Kidney capillary endothelial cell (primary cell): ENCODE measurements around the gene PROSER2.

Experiments
- DNase-seq: peaks from one replicate; pipeline ENCODE4 v3.0.0-alpha.2; 2018; ENCODE audit warnings: low spot score

Gene PROSER2

GRCh38 chr10:11908536-11908935 lies 85.4 kb downstream of the PROSER2 start:
- DNase-seq, result no peak

GRCh38 chr10:11908991-11909390 lies 85.8 kb downstream of the PROSER2 start:
- no peak for DNase-seq

GRCh38 chr10:11909618-11910017 lies 86.5 kb downstream of the PROSER2 start:
- DNase-seq, result no peak

DNA sequence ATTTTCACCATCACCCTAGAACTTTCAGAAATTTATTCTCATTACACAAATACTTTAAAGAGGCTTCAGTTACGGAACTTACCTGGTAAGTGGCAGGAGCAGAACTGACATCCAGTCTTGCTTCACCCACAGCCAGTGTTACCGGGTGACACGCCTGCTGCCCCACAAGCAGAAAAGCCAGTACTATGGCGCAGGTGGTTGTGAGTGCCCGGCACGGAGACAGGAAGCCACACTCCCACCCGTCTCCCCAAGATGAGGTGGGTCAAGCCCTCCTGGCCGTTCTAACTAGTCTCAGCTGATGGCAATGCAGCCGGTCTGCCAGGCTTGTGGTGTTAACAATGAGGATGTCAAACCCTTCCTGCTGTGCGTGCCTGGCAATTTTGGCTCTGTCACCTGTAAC lies 86.9 kb downstream of the PROSER2 start:
- DNase-seq, result no peak

DNA sequence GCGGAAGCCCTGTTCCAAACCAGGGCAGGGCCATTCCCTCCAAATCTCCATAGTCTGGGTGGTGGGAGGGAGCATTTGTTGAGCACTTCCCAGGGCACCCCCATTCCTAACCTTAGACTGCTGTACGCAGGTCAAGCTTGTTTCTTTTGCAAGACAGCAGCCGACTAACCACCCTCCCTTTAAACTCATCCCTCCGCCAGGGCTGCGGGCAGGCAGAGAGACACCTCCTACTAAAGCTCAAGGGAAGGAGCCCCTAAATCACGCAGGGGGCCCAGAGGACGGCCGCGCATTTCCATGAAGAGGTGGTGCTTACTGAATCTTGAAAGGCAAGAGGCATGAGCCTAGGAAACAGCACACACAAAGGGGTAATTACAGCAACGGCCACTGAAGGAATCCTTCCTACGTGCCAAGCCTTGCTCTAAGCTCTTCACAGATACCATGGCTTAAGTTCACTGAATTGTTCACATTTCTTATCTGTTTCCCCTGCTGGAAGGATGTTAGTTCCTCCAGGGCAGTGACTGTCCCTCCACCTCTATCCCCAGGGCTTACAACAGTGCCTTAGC lies 90.0 kb downstream of the PROSER2 start:
- DNase-seq, result no peak

DNA sequence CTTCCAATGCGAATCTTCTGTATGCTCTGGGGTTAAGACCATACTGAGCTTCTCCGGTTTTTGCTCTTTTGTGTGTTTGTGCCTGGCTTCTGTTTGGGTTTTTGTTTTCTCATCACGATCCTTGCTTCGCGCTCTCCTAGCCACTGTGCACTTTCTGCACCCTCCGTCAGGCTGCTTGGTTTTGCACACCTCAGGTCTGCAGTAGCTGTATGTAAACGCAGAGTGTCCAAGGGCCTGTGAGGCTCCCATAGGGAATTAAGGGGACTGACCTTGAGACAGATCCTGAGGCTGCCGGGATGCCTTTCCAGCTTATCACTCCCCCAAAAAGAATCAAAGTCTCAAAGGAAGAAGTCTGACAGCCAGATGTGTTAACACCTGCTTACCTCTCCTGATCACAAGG lies 95.2 kb downstream of the PROSER2 start:
- DNase-seq, result no peak

DNA sequence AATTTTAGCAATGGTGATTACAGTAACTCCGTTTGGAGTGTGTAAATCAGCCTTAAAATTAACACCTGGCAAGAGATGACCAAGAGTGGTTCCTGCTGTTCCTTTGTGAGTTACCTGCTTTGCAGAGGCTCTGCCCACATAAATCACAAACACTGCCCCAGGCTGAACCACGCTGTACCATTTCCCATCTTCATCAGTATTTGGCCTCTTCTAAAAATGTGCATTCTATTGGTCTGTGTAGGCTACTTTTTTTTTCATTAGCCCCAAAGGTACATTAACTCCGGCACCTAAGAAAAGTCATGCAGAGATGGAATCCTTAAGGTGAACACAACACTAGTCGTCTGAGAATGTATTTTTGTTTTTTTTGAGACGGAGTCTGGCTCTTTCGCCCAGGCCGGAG lies 96.1 kb downstream of the PROSER2 start:
- DNase-seq, result no peak
